ENCODE data around the gene MOB3C.

MOB3C gene

DNA sequence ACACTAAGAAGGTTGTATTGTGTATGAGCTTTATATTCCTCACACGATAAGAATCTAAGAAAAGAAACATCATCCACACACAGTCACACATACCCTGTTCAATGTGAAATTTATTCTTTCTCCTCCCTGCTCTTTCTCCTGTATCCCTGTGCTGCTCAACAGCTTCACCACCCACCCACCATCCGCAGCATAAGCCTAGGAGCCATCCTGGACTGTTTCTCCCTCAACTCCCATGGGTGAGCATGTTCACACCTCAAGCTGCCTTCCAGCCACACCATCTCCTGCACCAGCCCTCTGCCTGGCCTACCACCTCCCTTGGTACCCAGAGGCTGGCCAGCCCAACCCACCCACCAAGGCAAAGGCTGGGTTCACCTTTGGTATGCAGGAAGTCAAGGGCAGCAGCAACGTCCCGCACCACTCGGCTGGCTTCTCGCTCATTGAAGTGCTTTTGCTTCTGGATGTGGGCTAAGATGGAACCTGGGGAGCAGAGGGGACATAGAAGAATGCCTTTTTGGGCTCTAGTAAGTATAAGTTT lies 44.9 kb downstream of the MOB3C start:
- DNase-seq (ENCODE audit: low read depth), result no peak

DNA sequence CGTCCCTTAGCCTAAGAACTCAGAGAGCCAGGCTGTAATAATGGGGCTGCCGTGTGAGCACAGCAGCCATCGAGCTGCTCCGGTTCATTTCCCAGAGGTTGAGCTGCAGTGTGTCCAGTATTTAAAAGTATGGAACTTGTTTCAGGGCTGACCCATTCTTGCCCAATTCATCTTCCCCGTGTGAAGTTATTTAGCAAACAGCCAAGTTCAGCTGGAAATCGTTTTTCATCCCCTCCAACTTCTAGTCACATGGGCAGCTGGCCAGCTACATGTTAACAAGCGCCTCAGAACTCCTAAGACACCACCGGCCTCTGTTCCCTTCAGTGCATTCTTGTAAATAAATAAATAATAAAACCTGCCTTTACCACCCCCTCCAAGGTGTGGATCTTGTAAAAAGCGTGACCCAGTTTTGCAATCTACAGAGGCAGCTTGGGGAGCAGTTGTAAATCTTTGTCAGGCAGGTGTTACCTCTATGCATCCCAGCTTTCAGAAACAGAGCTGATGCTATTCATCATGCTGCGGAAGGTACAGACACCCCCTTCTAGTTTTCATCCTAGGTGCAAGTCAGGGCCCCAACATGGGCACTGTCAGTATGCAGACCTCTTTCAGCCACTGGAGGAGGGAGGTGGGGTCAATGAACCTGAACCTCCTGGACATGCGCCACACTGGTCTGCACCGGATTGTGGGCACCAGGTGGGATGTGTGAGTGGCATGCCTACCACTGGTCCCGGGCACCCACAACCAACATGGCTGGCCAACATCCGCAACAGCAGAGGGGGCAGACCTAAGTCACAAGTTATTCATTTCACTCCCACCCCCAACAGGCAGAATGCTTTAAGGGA lies 46.5 kb downstream of the MOB3C start:
- no peak for DNase-seq (ENCODE audit: low read depth)

DNA sequence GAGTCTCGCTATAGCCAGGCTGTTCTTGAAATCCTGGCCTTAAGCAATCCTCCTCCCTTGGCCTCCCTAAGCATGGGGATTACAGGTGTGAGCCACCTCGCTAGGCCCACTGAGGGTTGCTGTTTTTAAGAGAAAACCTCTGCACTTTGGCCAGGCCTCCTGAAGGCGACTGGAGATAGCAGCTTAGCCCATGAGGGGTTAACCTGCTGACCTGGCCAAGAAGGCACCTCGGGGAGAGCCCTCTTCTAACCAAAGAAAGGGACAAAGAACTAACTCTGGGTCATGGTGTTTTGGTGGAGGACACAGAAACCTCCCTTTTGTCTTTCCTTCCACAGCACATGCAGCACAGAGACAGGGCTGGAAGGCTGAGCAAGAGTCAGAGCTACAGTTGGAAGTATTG lies 47.5 kb downstream of the MOB3C start:
- DNase-seq (ENCODE audit: low read depth), result no peak

DNA sequence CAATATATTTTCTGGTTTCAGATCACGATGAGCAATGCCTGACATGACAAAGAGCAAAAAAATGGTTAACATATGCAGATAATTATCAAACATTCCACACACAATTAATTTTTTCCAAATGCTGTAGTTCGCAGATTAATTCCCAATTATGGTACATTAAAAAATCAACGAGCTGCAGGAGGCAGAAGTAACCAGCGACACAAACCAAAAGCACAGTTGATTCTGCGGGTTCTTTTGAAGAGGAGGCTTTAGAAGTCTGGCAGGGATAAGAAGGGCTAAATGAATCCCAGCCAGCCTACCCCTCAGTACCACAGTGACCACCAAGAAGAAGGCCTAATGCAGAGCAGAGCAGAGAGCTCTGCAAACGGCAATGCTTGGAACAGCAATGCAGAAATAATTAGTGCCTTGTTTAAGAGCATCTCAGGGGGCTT lies 48.1 kb downstream of the MOB3C start:
- DNase-seq (ENCODE audit: low read depth), result no peak

DNA sequence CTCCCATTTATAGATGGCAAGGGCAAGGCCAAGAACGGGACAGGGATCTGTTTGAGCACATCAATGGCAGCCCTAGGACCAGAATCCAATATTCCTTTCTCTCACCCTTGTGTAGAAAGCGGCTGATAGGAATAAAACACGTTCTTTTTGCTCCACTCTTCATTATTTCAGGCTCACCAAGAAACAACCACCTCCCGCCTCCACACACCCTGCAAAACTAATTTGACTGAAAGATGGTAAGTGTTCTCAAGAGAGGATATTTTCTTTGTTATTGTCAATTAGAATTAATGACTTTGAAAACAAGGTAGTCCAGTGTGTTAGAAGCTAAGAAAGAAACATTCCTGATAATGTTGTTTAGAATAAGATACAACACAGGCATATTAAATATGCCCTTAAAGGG lies 53.3 kb downstream of the MOB3C start:
- DNase-seq (ENCODE audit: low read depth), result no peak

DNA sequence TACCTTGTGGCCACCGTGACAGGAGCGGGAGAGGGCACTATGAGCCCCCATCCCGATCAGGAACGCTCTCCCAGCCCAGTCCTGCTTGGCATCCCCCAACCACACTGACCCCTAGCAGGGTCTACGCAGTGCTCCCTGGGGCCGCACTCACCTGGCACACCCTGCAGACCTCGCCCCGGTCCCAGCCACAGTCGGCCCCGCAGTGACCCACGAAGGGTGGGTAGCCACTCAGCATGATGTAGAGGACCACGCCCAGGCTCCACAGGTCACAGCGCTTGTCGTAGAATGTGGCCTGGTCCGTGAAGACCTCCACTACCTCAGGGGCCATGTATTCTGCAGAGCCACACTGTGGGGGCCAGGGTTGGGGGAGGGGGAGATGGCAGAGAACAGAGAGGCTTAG lies 54.1 kb downstream of the MOB3C start:
- no peak for DNase-seq (ENCODE audit: low read depth)

DNA sequence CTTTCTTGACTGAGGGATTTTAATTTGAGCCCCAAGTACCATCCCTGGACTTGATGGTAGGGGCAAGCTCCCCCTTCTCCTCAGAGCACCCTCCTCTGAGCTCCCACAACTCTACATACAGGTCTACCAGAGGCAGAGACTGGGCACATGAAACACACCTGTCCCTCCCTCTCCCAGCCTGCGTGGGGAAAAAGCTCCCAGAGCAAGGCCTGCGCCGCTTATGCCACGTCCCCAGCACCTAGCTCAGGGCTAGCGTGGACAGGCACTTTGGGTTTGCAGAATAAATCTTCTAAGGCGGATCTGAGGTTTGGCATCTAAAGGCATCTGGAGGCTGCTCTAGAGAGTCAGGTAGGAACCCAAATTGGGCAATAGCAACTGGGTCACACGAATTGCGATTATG lies 57.6 kb downstream of the MOB3C start:
- no peak for DNase-seq (ENCODE audit: low read depth)

DNA sequence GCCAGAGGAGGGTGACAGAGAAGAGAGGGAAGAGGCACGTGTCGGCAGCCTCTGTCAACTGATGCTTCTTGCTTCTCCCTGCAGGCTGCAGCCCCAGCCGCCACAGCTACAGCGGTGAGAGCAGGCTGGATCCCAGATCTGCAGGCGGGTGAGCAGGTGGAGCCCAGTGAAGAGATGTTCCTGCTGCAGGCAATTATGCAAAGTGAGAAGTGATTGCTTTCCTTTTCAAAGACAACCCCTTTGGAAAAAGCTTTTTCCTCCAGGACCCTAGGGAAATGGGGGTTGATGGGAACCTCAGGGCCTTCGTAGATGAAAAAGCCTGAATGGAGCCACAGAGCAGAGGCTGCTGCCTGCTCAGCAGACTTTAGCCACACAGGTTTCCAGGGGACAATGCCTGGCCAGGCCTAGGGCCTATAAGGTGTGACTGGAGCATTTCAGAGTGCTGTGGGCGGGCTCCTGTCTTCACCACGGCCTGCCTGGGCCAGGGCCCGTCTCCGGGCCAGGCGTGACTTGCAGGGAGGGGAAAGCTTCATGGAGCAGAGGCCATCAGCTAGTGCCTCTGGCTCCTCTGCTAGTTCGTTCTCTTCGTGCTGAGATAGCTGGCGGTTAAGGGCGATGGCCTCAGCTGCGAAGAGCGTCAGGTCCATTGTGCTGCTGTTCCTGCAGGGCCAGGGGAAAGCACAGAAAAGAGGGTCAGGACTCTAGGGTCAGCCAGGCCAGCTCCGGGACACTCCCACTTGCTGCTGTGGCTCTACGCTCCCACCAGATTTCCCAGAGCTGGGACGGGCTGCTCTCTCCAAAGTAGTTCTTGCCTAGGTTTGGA lies 58.3 kb downstream of the MOB3C start:
- DNase-seq (ENCODE audit: low read depth), result no peak
